VCaP (cell line): ENCODE data around the gene NHSL1.
A peak's percentile ranks its signal among the peaks of the same experiment; 100 is the strongest.

ENCODE experiments used
- H3K27ac ChIP-seq: fragments of 450-650 bp; 2 replicates; pipeline ENCODE4 v1.5.1; 2017
- TF ChIP-seq, protein P1 (sequence below): fragments of 450-650 bp; conservative IDR thresholded peaks from 2 replicates; pipeline ENCODE4 v1.5.1; 2017; ENCODE audit warnings: mild to moderate bottlenecking, moderate library complexity

The NHSL1 gene

DNA sequence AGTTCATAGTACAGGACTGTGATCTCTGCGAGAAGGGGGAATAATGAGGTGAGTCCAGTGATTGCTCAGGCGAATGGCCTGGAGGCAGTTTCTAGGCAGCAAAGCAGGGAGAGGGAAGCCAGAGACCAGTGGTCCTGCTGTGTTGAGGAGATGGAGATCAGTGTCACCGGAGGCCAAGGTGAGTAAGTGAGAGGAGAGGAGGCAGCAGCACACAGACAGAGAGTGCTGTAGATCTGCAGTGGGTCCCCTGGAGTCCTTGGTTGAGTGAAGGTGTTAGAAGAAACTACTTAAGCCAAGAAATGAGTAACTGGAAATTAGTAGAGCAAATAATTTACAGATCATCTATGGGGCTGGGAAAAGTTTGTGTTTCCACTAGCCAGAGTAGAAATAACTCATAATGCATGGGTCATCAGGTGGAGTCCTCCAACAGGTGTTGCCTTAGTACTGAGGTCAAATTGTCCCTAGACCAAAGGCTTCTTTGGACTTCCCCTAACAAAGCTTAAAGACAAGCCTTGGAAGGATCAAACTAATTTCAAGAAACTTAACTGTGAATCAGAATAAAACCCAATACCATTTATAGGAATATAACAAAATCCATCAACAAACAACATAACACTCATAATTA lies 81.7 kb downstream of the NHSL1 start:
- no peak overlapping the region for H3K27ac ChIP-seq
- TF ChIP-seq, protein P1, sequence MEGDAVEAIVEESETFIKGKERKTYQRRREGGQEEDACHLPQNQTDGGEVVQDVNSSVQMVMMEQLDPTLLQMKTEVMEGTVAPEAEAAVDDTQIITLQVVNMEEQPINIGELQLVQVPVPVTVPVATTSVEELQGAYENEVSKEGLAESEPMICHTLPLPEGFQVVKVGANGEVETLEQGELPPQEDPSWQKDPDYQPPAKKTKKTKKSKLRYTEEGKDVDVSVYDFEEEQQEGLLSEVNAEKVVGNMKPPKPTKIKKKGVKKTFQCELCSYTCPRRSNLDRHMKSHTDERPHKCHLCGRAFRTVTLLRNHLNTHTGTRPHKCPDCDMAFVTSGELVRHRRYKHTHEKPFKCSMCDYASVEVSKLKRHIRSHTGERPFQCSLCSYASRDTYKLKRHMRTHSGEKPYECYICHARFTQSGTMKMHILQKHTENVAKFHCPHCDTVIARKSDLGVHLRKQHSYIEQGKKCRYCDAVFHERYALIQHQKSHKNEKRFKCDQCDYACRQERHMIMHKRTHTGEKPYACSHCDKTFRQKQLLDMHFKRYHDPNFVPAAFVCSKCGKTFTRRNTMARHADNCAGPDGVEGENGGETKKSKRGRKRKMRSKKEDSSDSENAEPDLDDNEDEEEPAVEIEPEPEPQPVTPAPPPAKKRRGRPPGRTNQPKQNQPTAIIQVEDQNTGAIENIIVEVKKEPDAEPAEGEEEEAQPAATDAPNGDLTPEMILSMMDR = no peak

DNA sequence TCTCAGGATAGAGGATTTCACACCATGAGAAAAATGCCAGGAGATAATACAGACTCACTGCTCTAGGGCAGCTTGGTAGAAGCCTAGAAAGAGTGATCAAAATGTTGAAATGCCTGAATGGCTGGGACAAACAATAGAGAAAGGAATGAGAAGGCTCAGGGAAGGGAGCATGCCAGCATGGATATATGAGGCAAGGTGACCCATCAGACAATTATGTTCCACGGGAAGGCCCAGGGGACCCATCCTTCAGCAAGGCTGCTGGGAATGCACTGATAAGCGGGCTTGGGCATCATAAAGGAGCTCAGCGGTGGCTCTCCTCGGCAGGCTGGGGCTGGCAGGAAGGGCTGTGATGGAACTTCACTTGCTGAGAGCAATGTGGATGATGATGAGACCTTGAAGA lies 83.1 kb downstream of the NHSL1 start:
- TF ChIP-seq, protein P1 = no peak
- H3K27ac ChIP-seq = no peak overlapping the region

DNA sequence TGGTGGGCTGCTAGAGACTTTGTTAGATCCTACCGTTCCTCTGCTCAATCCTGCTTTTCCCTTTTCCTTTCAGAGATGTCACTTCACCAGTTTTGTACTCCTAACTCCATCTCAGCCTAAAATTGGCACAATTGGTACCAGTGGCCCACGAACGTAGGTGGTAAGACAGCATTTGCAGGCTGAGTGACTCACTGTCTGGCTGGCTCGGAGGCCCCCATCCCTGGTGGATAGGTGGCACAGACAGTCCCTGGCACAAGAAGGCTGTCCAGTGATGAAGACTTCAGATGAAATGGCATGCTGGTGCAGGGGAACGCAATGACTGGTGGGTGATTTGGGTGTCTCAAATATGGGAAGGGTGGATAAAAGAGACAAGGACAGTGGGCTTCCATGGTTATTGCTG lies 84.2 kb downstream of the NHSL1 start:
- TF ChIP-seq, protein P1 = no peak
- H3K27ac ChIP-seq = no peak overlapping the region

DNA sequence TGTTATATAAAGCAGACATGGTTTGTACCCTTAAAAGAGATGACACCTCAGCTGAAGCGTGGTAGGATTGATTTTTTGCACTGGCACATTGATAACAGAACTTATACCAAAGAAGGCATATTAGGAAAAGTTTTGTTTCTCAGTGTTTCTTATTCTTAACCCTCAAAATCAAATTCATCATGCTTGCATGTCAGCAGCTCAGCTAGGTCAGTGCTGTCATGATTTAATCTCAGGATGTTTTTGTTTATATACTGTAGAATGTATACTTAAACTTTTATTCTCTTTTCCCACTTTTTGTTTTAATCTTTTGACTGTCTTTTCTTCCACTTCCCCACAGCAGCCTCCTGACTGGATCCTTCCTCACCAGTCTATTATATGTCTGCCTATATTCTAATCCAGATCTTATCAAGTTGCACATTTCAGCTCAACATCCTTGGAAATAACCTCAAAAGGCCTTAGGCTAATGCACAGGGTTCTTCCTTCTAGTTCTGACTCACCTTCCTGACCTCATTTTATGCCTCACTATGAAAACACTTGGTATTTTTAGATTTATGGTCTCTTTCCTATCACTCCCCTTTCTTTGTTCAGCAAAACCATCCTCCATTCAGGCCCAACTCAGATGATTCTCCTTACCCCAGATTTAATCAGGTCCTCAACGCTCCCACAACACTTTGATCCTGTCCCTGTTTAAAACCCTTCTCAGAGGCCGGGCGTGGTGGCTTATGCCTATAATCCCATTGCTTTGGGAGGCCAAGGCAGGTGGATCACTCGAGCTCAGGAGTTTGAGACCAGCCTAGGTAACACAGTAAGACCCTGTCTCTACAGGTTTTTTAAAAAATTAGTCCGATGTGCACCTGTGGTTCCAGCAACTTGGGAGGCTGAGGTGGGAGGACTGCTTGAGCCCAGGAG lies 88.1 kb downstream of the NHSL1 start:
- TF ChIP-seq, protein P1 = no peak

DNA sequence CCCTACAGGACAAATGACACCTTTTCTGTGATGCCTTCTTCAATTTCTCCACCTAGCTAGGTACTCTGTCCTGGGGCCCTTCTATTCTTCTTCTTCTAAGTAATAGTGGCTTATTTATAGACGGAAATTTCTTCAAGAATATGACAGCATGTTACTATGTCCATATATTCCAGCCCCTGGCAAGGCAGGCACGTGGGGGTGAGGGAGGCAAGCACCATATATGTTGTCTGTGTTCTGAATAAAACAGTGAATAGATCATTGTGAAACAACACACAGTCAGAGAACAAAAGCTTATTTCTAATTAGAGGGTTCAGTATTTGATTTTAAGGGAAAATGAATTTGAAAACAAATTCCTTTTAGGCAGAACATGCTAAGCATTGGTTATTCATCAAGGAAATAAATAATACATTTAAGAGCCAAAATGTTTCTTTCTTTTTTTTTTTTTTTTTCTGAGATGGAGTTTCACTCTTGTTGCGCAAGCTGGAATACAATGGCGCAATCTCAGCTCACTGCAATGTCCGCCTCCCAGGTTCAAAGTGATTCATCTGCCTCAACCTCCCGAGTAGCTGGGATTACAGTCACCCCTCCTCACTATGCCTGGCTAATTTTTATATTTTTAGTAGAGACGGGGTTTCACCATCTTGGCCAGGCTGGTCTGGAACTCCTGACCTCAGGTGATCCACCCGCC lies 89.1 kb downstream of the NHSL1 start:
- H3K27ac ChIP-seq = no peak overlapping the region
- TF ChIP-seq, protein P1 = no peak

More for the DNA sequence above, 88.1 kb downstream of the NHSL1 start:
- H3K27ac ChIP-seq = no peak overlapping the region

DNA sequence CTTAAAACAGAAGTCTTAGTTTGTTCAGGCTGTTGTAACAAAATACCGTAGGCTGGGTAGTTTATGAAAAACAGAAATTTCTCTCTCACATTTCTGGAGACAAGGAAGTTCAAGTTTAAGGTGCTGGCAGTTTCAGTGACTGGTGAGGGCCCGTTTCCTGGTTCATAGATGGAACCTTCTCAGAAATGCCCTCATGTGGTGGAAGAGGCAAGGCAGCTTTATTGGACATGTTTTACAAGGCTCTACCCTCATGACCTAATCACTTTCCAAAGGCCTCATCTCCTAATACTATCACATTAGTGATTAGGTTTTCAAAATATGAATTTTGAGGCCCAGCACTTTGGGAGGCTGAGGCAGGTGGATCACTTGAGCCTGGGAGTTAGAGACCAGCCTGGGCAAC lies 92.9 kb downstream of the NHSL1 start:
- peak overlapping the region; percentile 96 for H3K27ac ChIP-seq
- TF ChIP-seq, protein P1 = peak; percentile 59

DNA sequence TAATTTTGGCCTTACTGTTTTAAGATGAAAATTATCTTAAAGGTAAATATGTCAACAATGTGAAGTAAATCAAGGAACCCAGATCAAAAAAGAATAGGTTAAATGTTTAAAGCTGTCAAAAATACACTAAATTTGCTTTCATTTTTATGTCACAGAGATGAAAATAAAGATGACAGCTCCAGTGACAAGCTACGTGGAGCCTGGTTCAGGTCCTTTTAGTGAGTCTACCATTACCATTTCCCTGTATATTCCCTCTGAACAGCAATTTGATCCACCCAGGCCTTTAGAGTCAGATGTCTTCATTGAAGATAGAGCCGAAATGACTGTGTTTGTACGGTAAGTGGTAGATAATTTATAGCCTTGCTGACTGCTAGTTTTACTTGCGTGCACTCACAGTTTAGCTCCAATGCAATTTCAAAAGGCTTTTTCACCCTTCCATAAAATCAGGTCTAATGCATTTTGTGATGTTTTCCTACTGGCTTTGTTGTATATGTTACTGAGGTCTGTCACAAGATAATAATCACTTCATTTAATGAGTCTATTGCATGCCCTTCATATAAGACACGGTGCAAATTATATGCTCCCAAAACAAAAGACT lies 93.4 kb downstream of the NHSL1 start:
- TF ChIP-seq, protein P1 = no peak
- peak overlapping the region; percentile 96 for H3K27ac ChIP-seq
